Lower lobe of right lung (tissue), 2 donors: ENCODE results near the gene HSBP1. TPM values are rescaled to one million over a fixed set of nuclear protein-coding genes. Genes with fewer than 3 reads are reported as not detected.

Experiments
- ATAC-seq, 2 donors: fragments of 200-7000 bp; cut with Tn5 transposase; one replicate each; pipeline ENCODE4 v1.9.1; 2020 to 2022; ENCODE audit warnings: mild to moderate bottlenecking in 2 of 2, moderate library complexity in 2 of 2
- DNase-seq: peaks from one replicate; pipeline ENCODE4 v3.0.0-alpha.2; 2020
- H3K27ac ChIP-seq: fragments of 200-600 bp; one replicate; pipeline ENCODE4 v1.8.0; 2022
- H3K27me3 ChIP-seq: fragments of 200-600 bp; one replicate; pipeline ENCODE4 v1.8.0; 2022; ENCODE audit warnings: low read depth
- H3K36me3 ChIP-seq: fragments of 200-600 bp; one replicate; pipeline ENCODE4 v1.8.0; 2022; ENCODE audit warnings: mild to moderate bottlenecking
- H3K4me1 ChIP-seq: fragments of 200-600 bp; one replicate; pipeline ENCODE4 v1.8.0; 2022
- H3K4me3 ChIP-seq: fragments of 200-600 bp; one replicate; pipeline ENCODE4 v1.8.0; 2022; ENCODE audit warnings: mild to moderate bottlenecking
- H3K9me3 ChIP-seq: fragments of 200-600 bp; one replicate; pipeline ENCODE4 v1.8.0; 2022
- CTCF ChIP-seq: fragments of 200-600 bp; IDR thresholded peaks from one replicate; pipeline ENCODE4 v1.8.0; 2022; ENCODE audit warnings: antibody characterized with exemption, mild to moderate bottlenecking
- intact Hi-C: fragments of 100-400 bp; cut with DNase I; formaldehyde crosslinking; loops from one replicate; pipeline ENCODE4 v1.11.0; 2022
- total RNA-seq: library from RNA; stranded (reverse); fragmentation: NEBNext Ultra II Directional; extraction: Animal tissue kit (Norgen Biotek cat#: 25700); gene quantifications from one replicate; pipeline ENCODE4 v1.2.1, GENCODE V29; 2021
- donor health status: DM: no; HTN: yes; CAD: no; lungs with severe emphysema.

The HSBP1 gene
- total RNA-seq, 1 donor from 2014 or later: 105 TPM

GRCh38 chr16:83818276-83818675 is 10.5 kb downstream of the HSBP1 start:
- Histone ChIP-seq H3K27me3 (no peaks in the 10 kb centered on the region), H3K9me3 (no peaks in the 10 kb centered on the region)
- no peak for ATAC-seq

GRCh38 chr16:83819361-83819760 is 11.6 kb downstream of the HSBP1 start:
- ATAC-seq: no peak
- Histone ChIP-seq H3K4me1 (peaks cover 6% of the 10 kb centered on the region), H3K4me3 (no peak overlapping the region), H3K9me3 (no peaks in the 10 kb centered on the region), H3K27me3 (no peaks in the 10 kb centered on the region), H3K36me3 (no peaks in the 10 kb centered on the region), H3K27ac (no peak overlapping the region)
- TF ChIP-seq CTCF: no peak
- no peak for DNase-seq
- intact Hi-C loops: no loop called here

More at GRCh38 chr16:83818276-83818675, 10.5 kb downstream of the HSBP1 start:
- H3K4me3 ChIP-seq: no peak overlapping the region
- no peak for DNase-seq
- intact Hi-C loops: no loop called here
- TF ChIP-seq CTCF: no peak
- H3K4me1 ChIP-seq: peaks cover 16% of the 10 kb centered on the region
- peaks cover 2% of the 10 kb centered on the region for H3K36me3 ChIP-seq
- H3K27ac ChIP-seq: no peak overlapping the region

- ATAC-seq: peak; percentile 96
- intact Hi-C loops: no loop called here
- no peaks in the 10 kb centered on the region for H3K36me3 ChIP-seq
These were observed 18.6 kb downstream of the HSBP1 start for GRCh38 chr16:83826146-83826913.

GRCh38 chr16:83830091-83830768 is 22.5 kb downstream of the HSBP1 start:
- peaks cover 5% of the 10 kb centered on the region for H3K4me1 ChIP-seq
- TF ChIP-seq CTCF: no peak
- no peak for DNase-seq

More at GRCh38 chr16:83826146-83826913, 18.6 kb downstream of the HSBP1 start:
- DNase-seq: peak; percentile 90
- H3K27me3 ChIP-seq: no peaks in the 10 kb centered on the region
- peaks cover 5% of the 10 kb centered on the region for H3K4me1 ChIP-seq
- peak; percentile 97 for TF ChIP-seq CTCF
- H3K4me3 ChIP-seq: no peak overlapping the region
- no peak overlapping the region for H3K27ac ChIP-seq
- H3K9me3 ChIP-seq: no peaks in the 10 kb centered on the region

GRCh38 chr16:83830769-83831455 is 23.1 kb downstream of the HSBP1 start:
- Histone ChIP-seq H3K4me3 (no peak overlapping the region), H3K27ac (no peak overlapping the region), H3K36me3 (no peaks in the 10 kb centered on the region), H3K9me3 (no peaks in the 10 kb centered on the region), H3K27me3 (no peaks in the 10 kb centered on the region), H3K4me1 (peaks cover 8% of the 10 kb centered on the region)
- no peak for TF ChIP-seq CTCF
- DNase-seq: no peak
- intact Hi-C loops: no loop called here
- no peak for ATAC-seq

More at GRCh38 chr16:83830091-83830768, 22.5 kb downstream of the HSBP1 start:
- H3K9me3 ChIP-seq: no peaks in the 10 kb centered on the region
- intact Hi-C loops: no loop called here
- no peak overlapping the region for H3K27ac ChIP-seq
- H3K27me3 ChIP-seq: no peaks in the 10 kb centered on the region
- no peak overlapping the region for H3K4me3 ChIP-seq
- H3K36me3 ChIP-seq: no peaks in the 10 kb centered on the region
- ATAC-seq: no peak
